ENCODE measurements around the gene SLC1A3. TPM values are rescaled to one million over a fixed set of nuclear protein-coding genes. Genes with fewer than 3 reads are reported as not detected.

The SLC1A3 gene
- total RNA-seq, 2 donors from 2014 or later = 10.5 to 12.7 TPM

GRCh38 chr5:36689225-36689624, 82.8 kb downstream of the SLC1A3 start:
- intact Hi-C loops (cut with DNase I) = no loop called here
- Histone ChIP-seq H3K36me3 (no peaks in the 10 kb centered on the region), H3K9me3 (no peaks in the 10 kb centered on the region), H3K4me3 (no peak overlapping the region), H3K4me1 (replicated peaks) (no peaks in the 10 kb centered on the region), H3K27me3 (replicated peaks; ENCODE audit: insufficient read depth) (no peaks in the 10 kb centered on the region), H3K27ac (no peak overlapping the region)
- no peak for DNase-seq (ENCODE audit: low spot score)
- 90% methylated on average over 5 of the region's 5 CpGs for WGBS
- TF ChIP-seq CTCF (IDR thresholded peaks at IDR 0.05) (no peak), POLR2A (IDR thresholded peaks at IDR 0.05) (no peak), POLR2AphosphoS5 (IDR thresholded peaks at IDR 0.05) (no peak)

GRCh38 chr5:36690041-36690961, 83.9 kb downstream of the SLC1A3 start:
- peak; percentile 69 for DNase-seq (ENCODE audit: low spot score)
- WGBS = 3% methylated on average over 50 of the region's 50 CpGs
- TF ChIP-seq POLR2AphosphoS5 (IDR thresholded peaks at IDR 0.05) (peak; percentile 43), CTCF (IDR thresholded peaks at IDR 0.05) (peak; percentile 52 to 87 (median 68)), POLR2A (IDR thresholded peaks at IDR 0.05) (no peak)
- Histone ChIP-seq H3K27ac (peak overlapping the region; percentile 68 to 83), H3K9me3 (no peaks in the 10 kb centered on the region), H3K27me3 (replicated peaks; ENCODE audit: insufficient read depth) (no peaks in the 10 kb centered on the region), H3K4me3 (peak overlapping the region; percentile 42 to 48), H3K36me3 (no peaks in the 10 kb centered on the region), H3K4me1 (replicated peaks) (no peaks in the 10 kb centered on the region)
- intact Hi-C loops (cut with DNase I) = loop anchor here (5.0 to 10.0 kb wide), 2 partner anchors 186 to 273 kb away; no protein-coding TSS in a partner anchor

GRCh38 chr5:36691226-36691625, 84.8 kb downstream of the SLC1A3 start:
- Histone ChIP-seq H3K4me1 (replicated peaks) (no peaks in the 10 kb centered on the region), H3K27me3 (replicated peaks; ENCODE audit: insufficient read depth) (no peaks in the 10 kb centered on the region), H3K9me3 (no peaks in the 10 kb centered on the region), H3K36me3 (no peaks in the 10 kb centered on the region), H3K27ac (no peak overlapping the region), H3K4me3 (no peak overlapping the region)
- TF ChIP-seq POLR2AphosphoS5 (IDR thresholded peaks at IDR 0.05) (no peak), POLR2A (IDR thresholded peaks at IDR 0.05) (no peak), CTCF (IDR thresholded peaks at IDR 0.05) (no peak)
- no peak for DNase-seq (ENCODE audit: low spot score)
- intact Hi-C loops (cut with DNase I) = loop anchor here (5.0 to 10.0 kb wide), 2 partner anchors 186 to 274 kb away; no protein-coding TSS in a partner anchor

- H3K4me1 ChIP-seq (replicated peaks) = no peaks in the 10 kb centered on the region
- no peak overlapping the region for H3K4me3 ChIP-seq
- intact Hi-C loops (cut with DNase I) = loop anchor here (5.0 to 10.0 kb wide), 2 partner anchors 187 to 275 kb away; no protein-coding TSS in a partner anchor
- no peak overlapping the region for H3K27ac ChIP-seq
- no peaks in the 10 kb centered on the region for H3K27me3 ChIP-seq (replicated peaks; ENCODE audit: insufficient read depth)
- no peak for TF ChIP-seq POLR2AphosphoS5 (IDR thresholded peaks at IDR 0.05)
- TF ChIP-seq CTCF (IDR thresholded peaks at IDR 0.05) = no peak
- TF ChIP-seq POLR2A (IDR thresholded peaks at IDR 0.05) = no peak
- WGBS = 78% methylated on average over 5 of the region's 5 CpGs
- H3K36me3 ChIP-seq = no peaks in the 10 kb centered on the region
- H3K9me3 ChIP-seq = no peaks in the 10 kb centered on the region
- no peak for DNase-seq (ENCODE audit: low spot score)
These were observed 85.4 kb downstream of the SLC1A3 start for GRCh38 chr5:36691696-36692371.

Data from prostate gland (tissue), 2 donors.